Gastrocnemius medialis (tissue), 4 donors: ENCODE measurements around the gene DPH7.

ENCODE experiments used
- CTCF ChIP-seq, 5 experiments: fragments of 450-650 bp in 3 of 5; fragments of 200-600 bp in 2 of 5; sonication (generic) in 2 of 5; IDR thresholded peaks in 4 of 5; conservative IDR thresholded peaks in 1 of 5; 1 replicate in 4 of 5; 2 replicates in 1 of 5; pipeline ENCODE4 v1.5.1; 2016 to 2019; ENCODE audit warnings: antibody characterized with exemption in 5 of 5, mild to moderate bottlenecking in 3 of 5, moderate library complexity in 3 of 5
- POLR2A ChIP-seq, 2 donors: fragments of 450-650 bp; IDR thresholded peaks; one replicate each; pipeline ENCODE4 v1.6.1; 2017; ENCODE audit warnings: antibody characterized with exemption in 2 of 2, mild to moderate bottlenecking in 2 of 2, moderate library complexity in 2 of 2

- TF ChIP-seq CTCF (IDR thresholded peaks at IDR 0.05 in 4 of 5, conservative IDR thresholded peaks at IDR 0.05 in 1 of 5) (no peak), POLR2A (IDR thresholded peaks at IDR 0.05) (no peak)
Measured at GRCh38 chr9:137581361-137582285, 2.9 kb upstream of the DPH7 start.
